Astrocyte of the spinal cord (primary cell): Measurements from ENCODE around the gene RFTN1.

ENCODE experiments used
- DNase-seq: peaks from one replicate; pipeline ENCODE4 v3.0.0; 2011; ENCODE audit warnings: low read depth, low spot score
- H3K4me3 ChIP-seq: 2 replicates; pipeline ENCODE4 v1.5.1; 2011; ENCODE audit warnings: low read depth, mild to moderate bottlenecking, low read length, moderate library complexity
- in situ Hi-C: cut with HindIII; loops from 2 replicates; pipeline ENCODE4 v1.10.0; 2017; ENCODE audit warnings: low sequenced_read_pairs
- TF ChIP-seq, protein P1 (sequence below): IDR thresholded peaks from 2 replicates; pipeline ENCODE4 v1.5.1; 2012; ENCODE audit warnings: low read depth, mild to moderate bottlenecking, low read length, inconsistent platforms

Gene RFTN1

DNA sequence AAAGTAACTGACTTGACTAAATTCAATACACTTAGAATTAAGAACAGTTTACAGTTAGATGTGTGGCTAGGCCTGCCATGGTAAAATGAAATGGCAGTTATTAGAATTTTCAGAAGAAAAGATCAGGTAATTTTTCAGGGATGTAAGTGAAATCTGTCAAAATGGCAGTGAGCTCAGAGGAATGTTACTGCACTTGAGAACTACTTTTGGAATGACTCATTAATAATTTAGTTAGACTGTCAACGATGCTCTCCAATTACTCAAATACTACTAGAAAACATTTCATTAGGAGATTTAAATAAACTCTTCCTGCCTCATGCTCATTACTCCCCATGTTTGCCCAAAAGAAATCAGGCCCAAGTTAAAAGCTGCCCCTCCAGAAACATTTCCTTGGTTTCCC, 84.4 kb downstream of the RFTN1 start:
- in situ Hi-C loops = no loop called here
- TF ChIP-seq, protein P1, sequence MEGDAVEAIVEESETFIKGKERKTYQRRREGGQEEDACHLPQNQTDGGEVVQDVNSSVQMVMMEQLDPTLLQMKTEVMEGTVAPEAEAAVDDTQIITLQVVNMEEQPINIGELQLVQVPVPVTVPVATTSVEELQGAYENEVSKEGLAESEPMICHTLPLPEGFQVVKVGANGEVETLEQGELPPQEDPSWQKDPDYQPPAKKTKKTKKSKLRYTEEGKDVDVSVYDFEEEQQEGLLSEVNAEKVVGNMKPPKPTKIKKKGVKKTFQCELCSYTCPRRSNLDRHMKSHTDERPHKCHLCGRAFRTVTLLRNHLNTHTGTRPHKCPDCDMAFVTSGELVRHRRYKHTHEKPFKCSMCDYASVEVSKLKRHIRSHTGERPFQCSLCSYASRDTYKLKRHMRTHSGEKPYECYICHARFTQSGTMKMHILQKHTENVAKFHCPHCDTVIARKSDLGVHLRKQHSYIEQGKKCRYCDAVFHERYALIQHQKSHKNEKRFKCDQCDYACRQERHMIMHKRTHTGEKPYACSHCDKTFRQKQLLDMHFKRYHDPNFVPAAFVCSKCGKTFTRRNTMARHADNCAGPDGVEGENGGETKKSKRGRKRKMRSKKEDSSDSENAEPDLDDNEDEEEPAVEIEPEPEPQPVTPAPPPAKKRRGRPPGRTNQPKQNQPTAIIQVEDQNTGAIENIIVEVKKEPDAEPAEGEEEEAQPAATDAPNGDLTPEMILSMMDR = no peak
- H3K4me3 ChIP-seq = no peak overlapping the region
- no peak for DNase-seq

DNA sequence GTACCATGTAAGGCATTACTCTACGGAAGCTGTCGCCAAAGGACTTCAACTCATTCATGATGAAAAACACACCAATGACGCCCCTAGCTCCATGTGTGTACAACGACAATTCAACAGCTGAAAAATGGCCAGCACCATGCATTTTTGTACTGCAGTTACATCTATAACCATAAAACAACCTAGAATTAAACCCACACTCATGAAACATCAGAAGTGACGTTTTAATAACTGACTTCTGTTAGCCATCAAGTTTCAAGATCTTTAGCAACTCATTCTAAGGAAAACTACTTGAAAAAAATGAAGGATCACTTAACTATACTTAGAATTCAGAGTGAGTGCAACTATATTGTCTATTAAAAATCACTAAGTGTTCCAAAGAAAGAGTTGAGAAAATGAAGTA, 84.9 kb downstream of the RFTN1 start:
- no peak for DNase-seq
- TF ChIP-seq, protein P1 = no peak
- no peak overlapping the region for H3K4me3 ChIP-seq
- in situ Hi-C loops = no loop called here

DNA sequence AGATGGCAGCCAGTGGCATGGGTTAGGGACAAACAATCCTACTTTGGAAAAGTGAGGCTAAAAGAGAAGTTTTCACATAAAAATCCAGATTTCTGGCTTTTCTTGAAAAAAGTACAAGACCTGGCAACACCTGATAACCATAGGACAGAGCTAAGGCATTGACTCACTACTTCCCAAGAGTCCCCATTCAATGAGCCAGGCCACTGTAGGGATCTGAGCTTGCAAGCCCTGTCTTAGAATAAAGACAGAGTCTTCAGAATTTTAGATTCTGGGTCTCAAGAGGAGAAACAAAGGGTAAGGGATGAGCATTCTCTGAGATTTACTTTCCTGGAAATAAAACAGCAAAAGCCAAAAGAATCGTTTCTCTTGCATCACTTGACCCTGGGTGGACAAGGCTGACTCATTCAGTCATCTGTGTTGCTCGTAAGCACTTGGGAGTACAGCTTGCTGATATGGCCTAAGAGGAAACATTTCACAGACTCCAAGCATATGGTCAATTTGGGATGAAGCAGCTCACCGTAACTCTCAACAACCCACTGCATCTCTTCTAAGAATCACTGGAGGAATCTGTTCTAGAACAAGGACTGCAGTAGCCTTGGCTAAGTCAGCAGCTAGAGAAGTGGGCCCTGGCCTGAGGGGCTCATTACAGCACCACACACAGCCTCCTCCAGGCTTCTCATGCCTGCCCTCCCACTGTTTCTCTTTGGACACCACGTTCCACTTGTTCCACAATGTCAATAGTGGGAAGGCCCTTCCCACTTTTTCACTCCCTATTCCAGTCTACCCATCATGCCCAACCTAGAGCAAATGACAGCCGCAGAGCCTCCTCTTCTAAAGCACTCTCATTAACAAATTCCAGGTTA, 86.2 kb downstream of the RFTN1 start:
- DNase-seq = peak; percentile 88
- in situ Hi-C loops = no loop called here
- no peak overlapping the region for H3K4me3 ChIP-seq
- TF ChIP-seq, protein P1 = no peak

DNA sequence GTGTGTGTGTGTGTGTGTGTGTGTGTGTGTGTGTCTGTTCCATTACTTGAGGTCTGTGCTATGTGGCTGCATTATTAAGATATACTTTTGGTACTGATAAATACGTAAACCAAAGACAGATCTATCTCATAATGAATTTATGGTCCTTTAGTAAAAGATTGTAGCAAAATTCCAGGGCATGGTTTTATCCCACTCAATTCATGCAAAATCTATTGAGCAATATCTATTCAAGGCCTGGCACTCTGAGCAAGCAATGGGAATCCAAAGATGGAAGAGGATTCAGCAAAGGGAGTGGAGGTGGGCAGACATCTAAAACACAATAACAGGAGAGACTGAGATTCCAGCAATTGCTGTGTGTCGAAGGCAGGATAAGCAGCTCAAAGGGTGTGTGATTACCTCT, 86.8 kb downstream of the RFTN1 start:
- no peak overlapping the region for H3K4me3 ChIP-seq
- TF ChIP-seq, protein P1 = no peak
- in situ Hi-C loops = no loop called here
- no peak for DNase-seq

DNA sequence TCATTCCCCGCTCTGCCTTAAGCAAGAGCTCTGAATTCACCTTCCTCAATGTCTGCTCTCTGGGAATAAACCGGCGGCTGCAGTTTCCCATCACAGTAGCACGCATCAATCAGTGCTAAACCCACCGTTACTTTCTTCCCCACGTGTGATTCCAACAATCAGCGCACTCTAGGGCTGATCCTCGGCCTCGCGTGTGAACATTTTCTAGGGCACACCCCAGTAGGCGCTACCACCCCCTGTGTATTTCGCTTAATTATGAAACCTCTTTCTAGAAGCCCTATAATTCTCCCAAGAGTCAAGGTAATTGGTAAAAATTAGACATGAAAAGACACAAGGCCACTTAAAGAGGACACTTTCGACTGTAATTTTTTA, 87.5 kb downstream of the RFTN1 start:
- no peak overlapping the region for H3K4me3 ChIP-seq
- DNase-seq = no peak
- in situ Hi-C loops = no loop called here
- TF ChIP-seq, protein P1 = no peak

DNA sequence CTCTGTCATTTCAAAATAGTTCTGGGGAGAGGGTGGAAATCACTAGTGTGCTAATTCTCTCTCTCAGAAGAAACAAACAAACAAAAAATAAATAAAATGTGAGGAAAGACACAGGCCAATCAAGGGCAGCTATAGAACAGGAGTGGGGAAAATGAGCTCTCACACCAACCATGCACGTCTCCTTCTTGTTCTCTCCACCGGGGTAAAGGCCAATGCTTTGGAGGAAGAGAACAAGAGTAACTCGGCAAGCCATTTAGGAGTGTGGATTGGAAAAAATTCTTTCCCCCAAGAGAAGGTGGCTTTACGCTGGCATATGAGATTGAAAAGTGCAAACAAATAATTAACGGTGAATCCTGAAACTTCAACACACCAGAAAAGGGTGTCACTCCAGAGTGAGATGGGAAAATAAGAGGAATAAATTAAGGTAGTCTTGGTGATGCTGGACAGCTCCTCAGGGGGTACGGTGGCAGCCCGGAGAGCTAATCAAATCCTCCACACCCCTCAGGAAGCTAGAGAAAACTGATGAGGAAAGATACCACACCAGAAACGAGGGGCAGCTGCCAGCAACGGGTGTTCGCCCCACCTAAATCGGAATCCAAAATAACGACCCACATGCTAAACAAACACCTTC, 88.0 kb downstream of the RFTN1 start:
- no peak overlapping the region for H3K4me3 ChIP-seq
- TF ChIP-seq, protein P1 = no peak
- DNase-seq = no peak
- in situ Hi-C loops = no loop called here
